HL-60 (cell line): ENCODE data around the gene ARHGEF17.

Experiments used
- GABPA ChIP-seq: IDR thresholded peaks from 2 replicates; pipeline ENCODE4 v1.6.1; 2012; ENCODE audit warnings: low read depth
- POLR2AphosphoS5 ChIP-seq: IDR thresholded peaks from 2 replicates; pipeline ENCODE4 v1.6.1; 2012; ENCODE audit warnings: low read depth
- SPI1 ChIP-seq: IDR thresholded peaks from 2 replicates; pipeline ENCODE4 v1.6.1; 2012; ENCODE audit warnings: low read depth, mild to moderate bottlenecking, borderline replicate concordance
- TF ChIP-seq, protein P1 (sequence below): IDR thresholded peaks from one replicate; pipeline ENCODE4 v1.5.1; 2011; ENCODE audit warnings: low read length, control low read depth, inconsistent platforms; ENCODE audit not compliant: insufficient read depth
- TF ChIP-seq, protein P2 (sequence below): IDR thresholded peaks from 2 replicates; pipeline ENCODE4 v1.6.1; 2012; ENCODE audit warnings: low read depth; ENCODE audit not compliant: insufficient replicate concordance

DNA sequence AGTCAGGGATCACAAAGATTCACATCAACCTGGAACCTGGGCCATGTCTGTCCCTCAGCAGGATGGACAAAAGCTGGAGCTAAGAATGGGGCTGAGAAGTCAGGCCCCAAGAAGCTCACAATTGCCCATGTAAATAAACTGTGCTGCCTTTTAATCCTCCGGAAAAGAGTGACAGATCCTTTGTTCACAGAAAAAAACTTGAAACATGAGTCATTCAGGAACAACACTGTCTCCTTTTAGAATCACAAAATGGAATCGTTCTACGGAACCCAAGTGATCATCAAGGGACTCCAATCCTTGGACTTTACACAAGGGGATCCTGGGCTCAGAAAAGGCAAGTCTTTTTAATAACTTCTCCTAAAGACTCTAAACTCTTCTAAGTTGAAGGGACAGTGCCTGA is 104.2 kb downstream of the ARHGEF17 start:
- TF ChIP-seq, protein P1, sequence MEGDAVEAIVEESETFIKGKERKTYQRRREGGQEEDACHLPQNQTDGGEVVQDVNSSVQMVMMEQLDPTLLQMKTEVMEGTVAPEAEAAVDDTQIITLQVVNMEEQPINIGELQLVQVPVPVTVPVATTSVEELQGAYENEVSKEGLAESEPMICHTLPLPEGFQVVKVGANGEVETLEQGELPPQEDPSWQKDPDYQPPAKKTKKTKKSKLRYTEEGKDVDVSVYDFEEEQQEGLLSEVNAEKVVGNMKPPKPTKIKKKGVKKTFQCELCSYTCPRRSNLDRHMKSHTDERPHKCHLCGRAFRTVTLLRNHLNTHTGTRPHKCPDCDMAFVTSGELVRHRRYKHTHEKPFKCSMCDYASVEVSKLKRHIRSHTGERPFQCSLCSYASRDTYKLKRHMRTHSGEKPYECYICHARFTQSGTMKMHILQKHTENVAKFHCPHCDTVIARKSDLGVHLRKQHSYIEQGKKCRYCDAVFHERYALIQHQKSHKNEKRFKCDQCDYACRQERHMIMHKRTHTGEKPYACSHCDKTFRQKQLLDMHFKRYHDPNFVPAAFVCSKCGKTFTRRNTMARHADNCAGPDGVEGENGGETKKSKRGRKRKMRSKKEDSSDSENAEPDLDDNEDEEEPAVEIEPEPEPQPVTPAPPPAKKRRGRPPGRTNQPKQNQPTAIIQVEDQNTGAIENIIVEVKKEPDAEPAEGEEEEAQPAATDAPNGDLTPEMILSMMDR: no peak
- TF ChIP-seq, protein P2, sequence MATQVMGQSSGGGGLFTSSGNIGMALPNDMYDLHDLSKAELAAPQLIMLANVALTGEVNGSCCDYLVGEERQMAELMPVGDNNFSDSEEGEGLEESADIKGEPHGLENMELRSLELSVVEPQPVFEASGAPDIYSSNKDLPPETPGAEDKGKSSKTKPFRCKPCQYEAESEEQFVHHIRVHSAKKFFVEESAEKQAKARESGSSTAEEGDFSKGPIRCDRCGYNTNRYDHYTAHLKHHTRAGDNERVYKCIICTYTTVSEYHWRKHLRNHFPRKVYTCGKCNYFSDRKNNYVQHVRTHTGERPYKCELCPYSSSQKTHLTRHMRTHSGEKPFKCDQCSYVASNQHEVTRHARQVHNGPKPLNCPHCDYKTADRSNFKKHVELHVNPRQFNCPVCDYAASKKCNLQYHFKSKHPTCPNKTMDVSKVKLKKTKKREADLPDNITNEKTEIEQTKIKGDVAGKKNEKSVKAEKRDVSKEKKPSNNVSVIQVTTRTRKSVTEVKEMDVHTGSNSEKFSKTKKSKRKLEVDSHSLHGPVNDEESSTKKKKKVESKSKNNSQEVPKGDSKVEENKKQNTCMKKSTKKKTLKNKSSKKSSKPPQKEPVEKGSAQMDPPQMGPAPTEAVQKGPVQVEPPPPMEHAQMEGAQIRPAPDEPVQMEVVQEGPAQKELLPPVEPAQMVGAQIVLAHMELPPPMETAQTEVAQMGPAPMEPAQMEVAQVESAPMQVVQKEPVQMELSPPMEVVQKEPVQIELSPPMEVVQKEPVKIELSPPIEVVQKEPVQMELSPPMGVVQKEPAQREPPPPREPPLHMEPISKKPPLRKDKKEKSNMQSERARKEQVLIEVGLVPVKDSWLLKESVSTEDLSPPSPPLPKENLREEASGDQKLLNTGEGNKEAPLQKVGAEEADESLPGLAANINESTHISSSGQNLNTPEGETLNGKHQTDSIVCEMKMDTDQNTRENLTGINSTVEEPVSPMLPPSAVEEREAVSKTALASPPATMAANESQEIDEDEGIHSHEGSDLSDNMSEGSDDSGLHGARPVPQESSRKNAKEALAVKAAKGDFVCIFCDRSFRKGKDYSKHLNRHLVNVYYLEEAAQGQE: no peak
- TF ChIP-seq POLR2AphosphoS5: no peak
- no peak for TF ChIP-seq SPI1
- TF ChIP-seq GABPA: no peak
